HT1080 (cell line): ENCODE results near the gene GNAI1. TPM values are rescaled to one million over a fixed set of nuclear protein-coding genes. Genes with fewer than 3 reads are reported as not detected.

Experiments used
- DNase-seq: peaks from one replicate; pipeline ENCODE4 v3.0.0-alpha.2; 2015; ENCODE audit warnings: low read depth
- total RNA-seq: library from RNA; depleted of rRNA; stranded (reverse); fragments of >200 nt; shearing (Covaris generic); gene quantifications from 2 replicates; pipeline ENCODE4 v1.2.3, GENCODE V29; 2014

The GNAI1 gene
- total RNA-seq, 1 experiment from 2014 or later, result 36.2 TPM

DNA sequence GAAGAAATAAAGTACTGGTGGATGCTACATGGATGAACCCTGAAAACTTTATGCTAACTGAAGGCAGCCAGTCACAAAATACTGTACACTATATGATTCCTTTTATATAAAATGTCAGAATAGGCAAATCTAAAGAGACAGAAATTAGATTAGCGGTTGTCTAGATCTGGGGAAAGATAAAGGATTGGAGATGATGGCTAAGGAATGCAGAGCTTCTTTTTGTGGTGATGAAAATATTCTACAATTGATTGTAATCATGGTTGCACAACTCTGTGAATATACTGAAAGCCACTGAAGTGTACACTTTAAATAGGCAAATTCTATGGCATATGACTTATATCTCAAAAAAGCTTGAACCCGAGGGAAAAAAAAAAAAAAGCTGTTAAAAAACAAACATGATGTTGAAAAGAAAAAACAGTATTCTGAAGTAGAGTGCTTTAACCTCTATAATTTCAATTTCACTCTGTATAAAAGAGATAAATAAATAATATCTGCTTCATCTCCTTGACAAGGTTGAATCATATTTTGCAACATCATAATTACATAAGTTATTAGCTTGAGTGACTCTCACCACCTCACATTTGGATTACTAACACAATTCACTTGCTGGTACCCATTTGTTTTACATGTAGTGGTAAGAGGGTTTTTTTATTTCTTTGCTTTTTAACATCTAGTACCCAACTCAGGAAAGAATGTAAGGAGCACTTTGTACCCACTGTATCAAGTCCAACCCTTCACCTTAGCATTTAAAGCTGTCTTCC is 2.8 kb upstream of the GNAI1 start:
- no peak for DNase-seq

DNA sequence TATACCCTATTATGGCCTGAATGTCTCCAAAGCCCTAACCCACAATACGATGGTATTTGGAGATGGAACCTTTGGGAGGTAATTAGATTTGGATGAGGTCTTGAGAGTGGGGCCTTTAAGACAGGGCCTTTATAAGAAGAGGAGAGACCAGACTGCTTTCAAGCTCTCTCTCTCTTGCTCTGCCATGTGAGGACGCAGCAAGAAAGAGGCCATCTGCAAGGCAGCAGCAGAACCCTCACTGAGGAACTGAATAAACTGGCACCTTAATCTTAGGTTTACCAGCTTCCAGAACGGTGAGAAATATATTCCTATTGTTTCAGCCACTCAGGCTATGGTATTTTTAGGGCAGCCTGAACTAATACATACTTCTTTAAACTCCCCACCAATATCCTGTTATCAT is 2.0 kb upstream of the GNAI1 start:
- no peak for DNase-seq

DNA sequence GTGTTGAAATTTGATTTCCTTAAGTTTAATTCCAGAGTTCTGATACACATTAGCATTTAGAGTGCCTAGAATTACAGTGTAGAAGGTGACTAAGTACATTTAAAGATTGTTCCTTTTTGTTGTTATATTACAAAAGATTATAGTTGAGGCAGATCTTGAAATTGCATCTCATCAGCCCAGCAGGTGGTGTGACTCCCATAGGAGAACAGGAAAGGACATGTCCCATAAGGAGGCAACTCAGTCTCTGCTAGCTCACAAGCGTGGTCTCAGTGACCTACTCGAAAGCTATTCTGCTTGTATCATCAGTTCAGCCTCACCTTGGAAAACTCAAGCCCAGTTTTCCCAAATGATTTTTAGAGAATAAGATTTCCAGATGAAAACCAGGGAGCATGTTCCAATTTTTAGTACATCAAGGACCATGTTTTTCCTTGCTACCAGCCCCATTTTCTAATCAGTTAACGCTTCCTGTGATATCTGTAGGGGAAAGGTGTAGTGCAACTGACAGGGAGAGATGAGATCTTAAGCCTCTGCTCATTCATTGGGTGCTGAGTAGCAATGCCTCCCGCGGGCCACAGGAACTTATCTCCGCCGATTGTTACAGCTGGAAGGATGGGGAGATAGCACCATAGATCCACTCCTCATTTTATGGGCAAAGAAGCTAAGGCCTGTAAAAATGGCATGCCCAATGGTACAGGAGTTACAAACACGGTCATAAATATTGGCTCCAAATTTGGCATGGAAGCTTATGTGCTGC is 1.1 kb upstream of the GNAI1 start:
- no peak for DNase-seq

DNA sequence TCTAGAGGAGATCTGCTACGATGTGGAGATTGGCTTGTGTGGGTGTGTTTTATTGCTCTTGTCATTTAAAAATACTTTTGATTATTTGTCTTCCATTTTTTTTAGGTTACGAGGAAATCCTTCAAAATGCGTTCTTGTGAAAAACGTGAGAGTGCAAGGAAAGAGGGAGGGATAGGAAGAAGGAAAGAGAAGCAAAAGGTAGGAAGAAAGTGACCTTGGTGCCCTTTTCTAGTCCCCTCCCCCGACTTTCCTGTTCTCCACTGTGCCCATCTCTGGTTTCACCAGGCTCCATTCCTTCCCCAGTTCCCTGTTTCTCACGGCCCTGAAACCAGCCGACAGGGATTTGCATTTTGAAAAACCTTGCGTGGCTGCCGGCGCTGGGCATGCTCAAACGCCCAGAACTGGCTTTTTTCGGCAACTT is 506 bp upstream of the GNAI1 start:
- DNase-seq, result no peak

DNA sequence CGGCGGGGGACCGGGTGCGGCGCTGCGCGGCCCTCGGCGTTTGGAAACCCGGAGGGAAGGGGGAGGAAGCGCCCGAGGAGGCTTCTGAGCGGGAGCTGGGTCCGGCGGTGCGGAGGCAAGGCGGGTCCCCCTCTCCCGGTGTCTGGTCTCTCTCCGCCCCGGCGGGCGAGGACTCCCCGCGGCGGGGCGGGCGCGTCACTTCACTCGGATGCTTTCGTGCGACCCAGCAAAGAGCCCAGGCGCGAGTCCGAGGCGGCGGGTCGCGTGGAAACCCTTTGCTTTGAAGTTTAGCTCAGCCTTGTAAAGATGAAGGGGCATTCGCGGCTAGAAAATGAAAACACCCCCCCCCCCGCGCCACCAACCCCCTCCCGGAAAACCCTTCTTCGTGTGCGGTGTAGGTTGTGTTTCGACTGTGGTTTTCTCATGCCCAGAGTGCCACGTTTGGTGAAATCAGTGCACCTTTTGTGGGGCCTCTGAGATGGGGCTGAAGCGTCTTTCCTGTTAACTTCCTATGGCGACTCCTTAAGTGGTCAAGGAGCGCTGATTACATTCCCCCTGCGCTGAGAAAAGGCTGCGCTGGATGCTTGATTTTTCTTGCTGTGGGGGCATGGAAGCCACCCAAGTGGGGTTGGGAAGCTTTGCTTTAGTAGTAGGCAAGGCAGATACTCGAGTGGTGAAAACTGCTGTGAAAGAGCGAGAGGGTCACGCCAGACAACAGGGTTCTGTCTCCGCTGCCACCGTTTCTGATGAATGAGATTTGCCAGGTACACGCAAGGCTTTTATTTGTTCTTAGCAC is 876 bp downstream of the GNAI1 start:
- DNase-seq, result peak; percentile 27

DNA sequence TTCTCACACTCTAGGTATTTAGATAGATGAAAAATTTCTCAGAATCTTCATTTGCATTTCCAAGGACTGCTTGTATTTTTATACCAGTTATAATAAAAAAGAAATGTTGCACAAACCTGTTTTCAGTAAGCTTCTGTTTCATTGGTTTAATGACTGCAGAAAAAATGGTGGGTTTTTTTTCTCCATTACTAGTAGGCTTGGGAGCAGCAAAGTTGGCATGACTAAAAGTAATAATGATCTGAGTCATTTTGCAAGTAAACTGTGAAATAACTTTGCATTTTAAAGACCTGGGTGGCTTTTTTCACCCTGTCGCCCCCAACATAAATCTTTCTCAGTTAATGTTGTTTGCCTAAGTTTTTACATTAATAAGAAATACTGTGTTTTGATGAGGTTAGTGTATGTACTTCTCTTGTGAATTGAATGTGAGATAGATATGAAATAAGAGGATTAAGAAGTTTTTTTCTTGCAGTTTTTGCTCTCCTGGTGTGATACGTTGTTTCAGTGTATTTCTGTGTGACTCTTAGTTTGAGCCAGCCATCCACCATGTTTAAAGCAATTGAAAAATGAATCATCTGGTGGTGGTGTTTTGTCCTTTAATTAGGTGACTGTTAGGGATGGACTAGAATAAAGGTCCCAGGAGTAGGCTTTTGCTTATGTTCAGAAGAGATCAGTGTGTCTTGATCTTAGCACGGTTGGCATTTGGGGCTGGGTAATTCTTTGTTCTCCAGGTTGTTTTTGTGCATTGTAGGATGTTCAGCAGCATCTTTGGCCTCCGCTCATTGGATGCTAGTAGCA is 1.8 kb downstream of the GNAI1 start:
- DNase-seq, result peak; percentile 32

DNA sequence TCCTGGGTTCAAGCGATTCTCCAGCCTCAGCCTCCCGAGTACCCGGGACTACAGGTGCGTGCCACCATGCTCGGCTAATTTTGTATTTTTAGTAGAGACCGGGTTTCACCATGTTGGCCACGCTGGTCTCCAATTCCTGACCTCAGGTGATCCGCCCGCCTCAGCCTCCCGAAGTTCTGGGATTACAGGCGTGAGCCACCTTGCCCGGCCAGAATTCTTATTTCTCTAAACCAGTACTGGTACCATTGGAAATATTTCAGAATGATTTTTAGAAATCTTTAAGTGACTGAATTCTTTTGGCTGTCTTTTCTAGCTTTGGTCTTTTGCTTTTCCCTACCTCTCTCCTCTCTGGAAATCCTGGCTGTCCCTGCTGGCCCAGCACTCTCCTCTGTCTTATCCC is 2.8 kb downstream of the GNAI1 start:
- DNase-seq, result no peak

DNA sequence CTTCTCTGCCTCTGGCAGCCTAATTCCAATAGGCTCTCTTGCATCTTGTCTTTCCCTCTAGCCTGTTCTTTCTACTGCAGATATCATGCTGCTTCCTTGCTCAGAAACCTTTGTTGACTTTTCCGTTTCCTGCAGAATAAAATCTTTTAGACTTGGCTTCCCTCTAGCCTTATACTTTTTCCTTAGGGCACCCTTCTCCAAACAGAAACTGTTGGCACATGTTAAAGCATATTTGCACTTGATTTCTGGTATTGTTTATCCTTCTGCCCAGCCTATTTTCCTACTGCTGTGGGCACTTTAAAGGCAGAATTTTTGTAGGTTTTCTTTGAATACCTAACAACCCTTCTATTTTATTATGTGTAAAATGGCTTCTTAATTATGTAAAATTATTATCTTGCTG is 4.6 kb downstream of the GNAI1 start:
- no peak for DNase-seq

DNA sequence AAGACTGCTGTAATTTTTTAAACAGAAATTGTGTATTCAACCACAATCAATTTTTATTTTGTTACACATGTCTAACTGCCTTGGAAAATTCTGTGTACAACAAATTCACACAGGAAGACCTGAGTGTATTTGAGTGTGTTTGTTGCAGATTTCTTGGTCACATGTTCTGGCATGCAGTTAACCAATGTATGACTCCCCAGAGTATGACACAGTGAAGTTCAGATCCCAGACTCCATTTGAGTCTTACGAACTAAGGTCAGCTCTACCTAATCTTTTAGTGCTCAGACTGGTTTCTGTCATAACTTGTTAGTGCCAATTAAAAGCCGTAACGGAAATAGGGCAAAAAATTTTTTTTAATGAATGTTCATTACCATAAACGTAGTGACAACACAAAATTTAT is 5.8 kb downstream of the GNAI1 start:
- no peak for DNase-seq

DNA sequence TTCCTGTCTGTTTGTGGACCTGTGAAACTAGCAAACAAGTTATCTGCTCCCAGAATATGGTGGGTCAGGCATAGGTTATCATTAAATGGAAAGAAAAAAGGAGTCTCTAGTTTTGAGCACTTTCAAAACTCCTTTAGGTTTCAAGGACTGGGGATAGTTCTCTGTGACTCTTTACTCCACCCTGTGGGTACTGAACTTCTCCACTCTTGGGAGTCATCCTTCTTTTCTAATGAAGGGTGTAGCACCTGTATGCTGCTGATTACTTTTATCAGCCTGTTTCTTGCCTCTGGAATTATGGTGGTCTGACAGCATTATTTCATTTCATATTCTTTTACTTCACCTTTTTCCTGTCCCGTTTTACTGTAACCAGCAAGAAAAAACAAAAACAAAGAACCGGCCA is 6.7 kb downstream of the GNAI1 start:
- no peak for DNase-seq

DNA sequence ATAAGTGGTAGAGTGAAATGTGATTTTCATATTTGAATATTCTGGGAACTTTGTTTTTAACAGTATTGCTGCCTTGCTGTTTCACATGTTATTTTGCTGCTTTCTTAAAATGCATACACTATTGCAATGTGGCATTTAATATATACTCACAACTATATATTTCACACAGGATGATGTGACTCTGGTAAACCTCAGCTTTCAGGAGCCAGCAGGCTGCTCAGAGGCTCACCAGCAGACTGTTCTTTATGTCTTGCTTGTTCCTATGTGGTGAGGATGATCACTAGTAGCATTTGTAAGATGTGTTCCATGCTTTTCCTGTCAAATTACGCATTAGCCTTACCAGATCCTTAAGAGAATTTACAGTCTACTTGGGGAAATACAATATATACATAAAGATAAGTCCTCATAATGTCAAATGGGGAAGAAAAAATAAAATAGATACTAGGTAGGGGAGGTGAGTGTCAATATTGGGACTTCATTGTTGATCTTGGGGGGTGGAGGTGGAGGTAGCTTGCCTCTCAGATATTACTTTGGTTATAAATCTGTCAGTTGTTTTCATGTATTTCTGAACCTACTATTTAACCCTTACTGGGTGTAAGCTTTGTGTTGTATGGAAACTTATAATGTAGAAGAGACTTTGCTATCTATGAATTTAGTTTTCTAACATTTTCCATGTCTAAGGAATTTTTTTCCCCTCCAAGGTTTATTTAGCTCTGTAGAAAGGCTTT is 8.4 kb downstream of the GNAI1 start:
- DNase-seq, result no peak

DNA sequence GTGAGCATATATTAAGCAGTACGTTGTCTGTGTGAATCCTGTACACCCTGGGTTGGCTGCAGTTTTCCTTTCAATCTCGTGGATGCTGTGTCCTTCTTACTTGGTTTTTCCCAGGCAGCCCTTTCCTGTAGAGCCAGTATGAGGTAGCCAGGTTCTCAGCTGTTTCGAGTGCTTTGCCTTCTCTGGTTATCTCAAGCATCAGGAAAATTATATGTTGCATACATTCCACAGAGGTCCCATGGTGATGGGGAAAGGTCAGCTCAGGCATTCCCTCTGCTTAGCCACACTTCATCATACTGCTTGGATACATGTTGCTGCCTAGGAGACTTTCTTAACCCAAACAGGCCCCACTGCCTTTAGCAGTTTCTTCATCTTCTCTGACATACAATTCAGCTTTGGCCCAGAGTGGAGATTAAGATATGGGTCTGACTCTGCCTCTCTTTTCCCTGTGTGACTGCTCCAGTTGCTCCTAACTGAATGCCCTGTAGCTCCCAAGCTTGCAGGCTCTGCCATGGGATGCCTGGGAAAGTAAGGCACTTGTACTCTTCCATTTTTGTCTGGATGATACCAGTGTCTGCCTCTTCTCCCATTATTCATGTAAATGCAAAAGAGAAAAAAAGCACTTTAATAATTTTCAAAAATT is 11.3 kb downstream of the GNAI1 start:
- peak; percentile 61 for DNase-seq

DNA sequence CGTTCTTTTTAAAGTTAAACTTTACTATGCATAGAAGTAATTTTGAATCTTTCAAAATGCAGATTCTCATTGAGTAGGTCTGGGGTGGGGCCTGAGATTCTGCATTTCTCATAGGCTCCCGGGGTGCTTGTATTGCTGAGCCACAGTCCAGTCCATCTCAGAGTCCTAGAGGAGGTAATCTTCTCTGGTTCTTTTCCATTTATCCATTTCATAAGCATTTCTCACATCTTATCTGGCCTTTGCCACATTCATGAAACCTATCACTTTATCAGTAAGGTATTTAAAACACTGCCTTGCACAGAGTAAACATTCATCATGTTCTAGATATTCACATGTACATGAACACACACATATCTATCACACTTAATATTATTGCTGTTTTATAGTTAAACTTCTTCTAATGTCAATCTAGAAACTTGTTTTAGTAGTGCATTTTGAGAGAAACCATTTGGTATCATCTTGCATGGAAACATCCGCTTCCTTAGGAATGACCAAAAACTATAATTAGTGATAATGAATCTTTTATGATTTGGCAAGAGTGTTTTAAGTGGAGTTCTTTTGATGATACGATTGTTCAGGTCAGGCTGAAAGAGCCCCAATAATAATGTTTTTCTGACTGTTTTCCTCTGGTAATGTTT is 12.0 kb downstream of the GNAI1 start:
- DNase-seq, result no peak

DNA sequence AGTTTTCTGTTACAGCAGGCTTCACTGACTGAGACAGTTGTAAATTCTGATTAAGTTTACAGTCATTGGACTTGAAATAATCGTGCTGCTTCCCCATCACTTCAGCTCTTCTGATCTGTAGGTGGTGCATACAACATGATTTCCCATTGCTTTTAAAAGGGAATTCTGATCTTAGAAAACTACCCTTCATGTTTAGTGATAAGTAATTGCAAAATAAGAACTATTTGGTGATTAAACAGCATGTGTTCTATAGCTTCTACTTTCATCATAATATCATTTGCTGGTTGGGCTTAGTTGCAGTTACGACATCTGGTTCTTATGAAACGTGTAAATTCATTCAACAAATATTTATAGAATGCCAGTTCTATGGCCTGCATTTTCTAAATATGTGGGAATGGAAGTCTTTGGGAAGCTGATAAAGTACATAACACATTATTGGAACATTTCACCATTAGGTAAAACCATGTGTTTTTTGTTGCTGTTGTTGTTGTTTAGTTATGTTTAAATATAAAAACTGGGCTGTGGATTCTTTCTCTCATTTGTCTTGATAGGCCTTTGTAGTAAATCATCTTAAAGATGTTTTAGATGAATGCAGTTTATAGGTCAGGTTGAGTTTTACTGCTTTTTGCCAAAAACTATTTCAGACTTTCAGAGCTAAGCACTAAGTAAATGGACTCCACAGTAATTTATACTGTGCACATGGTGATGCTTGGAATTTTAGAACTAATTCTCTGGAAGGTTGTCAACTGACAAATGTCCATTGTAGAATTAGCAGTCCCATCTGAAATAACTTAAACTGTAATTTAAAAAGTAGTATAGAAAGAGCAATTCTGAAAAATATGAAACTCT is 13.1 kb downstream of the GNAI1 start:
- DNase-seq, result no peak

DNA sequence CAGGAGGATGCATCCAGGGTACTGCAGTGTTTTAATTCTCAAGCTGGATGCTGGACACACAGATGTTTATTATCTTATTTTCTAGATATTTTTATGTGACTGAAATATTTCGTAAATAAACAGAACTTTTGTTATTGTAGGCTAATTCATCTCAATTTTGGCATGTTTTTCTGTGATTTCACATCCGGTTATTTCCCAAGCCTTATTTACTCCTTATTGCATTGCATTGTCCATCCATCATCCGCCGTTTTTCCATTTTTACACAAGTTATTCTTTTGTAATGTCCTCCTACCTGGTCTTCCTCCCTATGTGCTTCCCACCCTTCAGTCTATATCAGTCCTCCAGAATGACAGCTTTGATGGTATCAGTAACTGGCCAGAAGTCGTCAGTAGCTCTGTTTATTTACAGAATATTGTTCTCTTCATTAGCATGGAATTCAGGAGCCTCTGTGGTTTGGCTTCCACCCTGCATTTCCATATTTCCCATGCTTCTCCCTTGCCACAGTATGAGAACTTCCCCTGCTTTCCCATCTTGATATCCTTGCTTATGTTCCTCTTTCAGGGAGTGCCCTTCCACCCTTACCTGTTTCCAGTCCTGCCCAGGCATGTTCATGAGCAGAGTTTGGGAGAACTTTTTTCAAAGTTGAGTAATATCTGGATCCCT is 16.1 kb downstream of the GNAI1 start:
- peak; percentile 26 for DNase-seq

DNA sequence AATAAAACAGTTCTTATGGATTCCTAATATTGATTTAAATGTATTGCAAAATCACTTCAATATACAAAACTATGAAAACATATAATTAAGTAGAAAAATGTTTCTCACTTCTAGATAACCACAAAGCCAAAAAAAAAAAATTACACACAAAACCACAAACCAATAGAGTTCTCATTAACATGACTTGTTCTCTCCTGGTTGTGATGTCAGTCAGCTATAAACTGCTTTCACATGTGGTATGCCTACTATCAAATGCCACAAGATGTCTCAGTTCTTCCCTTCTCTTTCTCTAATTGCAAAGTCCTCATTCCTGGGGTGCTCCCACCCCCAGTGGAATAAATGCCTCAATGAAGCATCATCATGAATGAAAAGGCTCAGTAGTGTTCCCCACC is 16.6 kb downstream of the GNAI1 start:
- DNase-seq, result peak; percentile 35

DNA sequence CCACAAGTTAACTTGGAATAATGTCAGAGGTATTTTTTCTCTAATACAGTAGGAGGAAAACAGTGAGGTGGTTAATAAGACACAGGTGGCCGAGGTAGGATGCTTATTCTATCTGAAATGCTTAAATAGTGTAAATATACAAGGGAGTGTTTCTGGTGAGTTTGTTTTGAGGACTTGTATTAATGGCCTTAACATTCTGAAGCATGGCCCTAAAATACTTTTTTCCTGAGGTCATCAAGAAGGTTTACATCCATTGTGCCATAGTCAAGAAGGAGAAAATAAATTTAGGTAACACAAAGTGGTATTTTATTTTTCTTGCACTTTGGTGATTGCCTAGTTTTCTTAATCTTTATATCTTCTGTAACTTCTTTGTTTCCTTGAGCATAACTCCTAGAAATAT is 18.8 kb downstream of the GNAI1 start:
- no peak for DNase-seq

DNA sequence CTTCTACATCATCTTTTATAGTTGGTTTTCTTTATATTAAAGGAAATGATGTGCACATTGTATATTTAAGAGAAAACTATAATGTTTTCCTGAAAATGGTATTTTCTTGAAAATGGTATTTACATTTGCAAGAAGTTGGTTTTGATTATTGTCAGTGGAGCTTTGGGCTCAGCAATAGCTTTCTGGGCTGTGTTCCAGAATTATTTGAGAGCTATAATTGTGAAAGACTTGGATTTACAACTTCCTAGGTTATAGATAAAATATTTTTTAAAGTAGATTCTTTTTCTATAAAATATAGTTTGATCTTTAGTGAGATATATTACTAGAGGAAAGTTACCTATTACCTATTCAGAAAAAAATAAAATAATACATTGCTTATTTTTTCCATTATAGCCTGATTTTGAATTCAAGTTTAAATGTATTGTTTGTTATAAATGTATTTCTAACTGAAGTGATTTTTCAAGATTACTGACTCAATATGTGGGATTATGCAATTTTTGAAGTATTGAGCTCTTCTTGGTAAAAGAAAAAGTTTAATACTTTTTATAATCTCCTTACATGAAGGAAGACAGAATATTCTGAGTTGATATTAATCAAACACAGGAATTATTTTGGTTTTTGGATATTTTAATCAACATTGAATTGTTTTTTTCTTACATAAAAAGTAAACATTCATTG is 20.2 kb downstream of the GNAI1 start:
- no peak for DNase-seq
